ENCODE measurements around the gene CASS4.

DNA sequence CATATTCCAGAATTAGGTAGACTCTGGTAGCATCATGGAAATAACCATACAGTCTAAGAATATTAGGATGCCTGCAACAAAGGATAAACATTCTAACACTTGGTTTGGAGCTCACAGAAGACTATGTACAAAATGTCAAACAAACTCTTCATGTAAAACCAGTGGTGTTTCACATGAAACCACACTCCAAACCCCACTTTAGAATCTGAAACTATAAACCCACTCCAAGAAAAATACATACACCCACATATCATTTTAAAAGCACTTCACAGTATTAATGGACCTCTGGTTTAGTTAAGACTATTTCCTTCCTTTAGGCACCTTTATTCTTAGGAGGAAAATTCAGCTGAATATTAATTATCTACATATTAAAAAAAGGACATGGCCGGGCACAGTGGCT lies 30.6 kb upstream of the CASS4 start:
- no peak for TF ChIP-seq RUNX1 (IDR thresholded peaks at IDR 0.05; ENCODE audit: low read depth)
- TF ChIP-seq GABPB2 (CRISPR knock-in tag; conservative IDR thresholded peaks at IDR 0.05) = no peak
- TF ChIP-seq MECOM (CRISPR knock-in tag; IDR thresholded peaks at IDR 0.05) = no peak
- no peak for TF ChIP-seq ZNF431 (CRISPR knock-in tag; IDR thresholded peaks at IDR 0.05)
